ENCODE measurements around the gene LIM2. TPM values are rescaled to one million over a fixed set of nuclear protein-coding genes. Genes with fewer than 3 reads are reported as not detected.

The LIM2 gene
- total RNA-seq, 1 donor from 2014 or later: not detected

DNA sequence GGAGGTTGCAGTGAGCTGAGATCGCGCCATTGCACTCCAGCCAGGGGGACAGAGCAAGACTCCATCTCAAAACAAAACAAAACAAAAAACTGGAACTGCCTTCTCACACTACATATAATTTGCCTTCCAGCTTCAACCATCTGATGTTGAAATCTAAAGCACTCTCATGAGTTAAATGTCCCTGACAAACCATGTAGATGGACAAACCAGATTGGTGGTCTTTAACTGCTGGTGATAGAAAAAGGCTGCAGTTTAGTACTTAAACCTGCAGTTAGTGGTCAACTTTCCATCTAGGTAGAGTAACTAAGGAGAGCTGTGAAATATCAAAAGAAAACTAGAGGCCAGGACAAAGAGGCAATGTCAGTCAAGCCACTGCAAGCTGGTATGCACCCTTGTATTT, 8.4 kb upstream of the LIM2 start:
- DNase-seq: no peak

- DNase-seq: peak; percentile 98
These were observed 6.5 kb upstream of the LIM2 start for GRCh38 chr19:51394050-51394836.

- DNase-seq: no peak
These were observed 4.9 kb upstream of the LIM2 start for GRCh38 chr19:51392701-51393100.

DNA sequence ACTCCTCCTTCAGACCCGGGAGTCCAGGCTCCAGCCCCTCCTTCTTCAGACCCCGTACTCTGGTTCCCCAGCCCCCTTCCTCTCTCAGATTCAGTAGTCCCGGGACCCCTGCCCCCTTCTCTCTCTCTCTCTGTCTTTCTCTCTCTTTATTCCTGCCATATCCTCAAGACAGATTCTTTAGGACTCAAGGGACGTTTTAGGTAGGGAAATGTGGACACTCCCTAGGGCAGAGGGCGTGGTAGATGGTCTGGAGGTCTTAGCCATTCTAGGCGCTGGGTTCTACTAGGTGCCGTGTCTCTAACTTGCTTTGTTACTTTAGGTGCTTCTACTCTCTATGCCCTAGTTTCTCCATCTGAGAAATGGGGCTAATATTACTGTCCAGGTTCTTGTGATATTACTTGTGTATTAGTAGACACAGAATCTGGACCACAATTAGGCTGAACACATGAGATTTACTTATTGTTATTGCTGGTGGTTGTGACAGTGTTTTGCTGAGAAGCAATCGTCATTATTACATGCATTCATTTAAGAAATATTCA, 3.4 kb upstream of the LIM2 start:
- no peak for DNase-seq

DNA sequence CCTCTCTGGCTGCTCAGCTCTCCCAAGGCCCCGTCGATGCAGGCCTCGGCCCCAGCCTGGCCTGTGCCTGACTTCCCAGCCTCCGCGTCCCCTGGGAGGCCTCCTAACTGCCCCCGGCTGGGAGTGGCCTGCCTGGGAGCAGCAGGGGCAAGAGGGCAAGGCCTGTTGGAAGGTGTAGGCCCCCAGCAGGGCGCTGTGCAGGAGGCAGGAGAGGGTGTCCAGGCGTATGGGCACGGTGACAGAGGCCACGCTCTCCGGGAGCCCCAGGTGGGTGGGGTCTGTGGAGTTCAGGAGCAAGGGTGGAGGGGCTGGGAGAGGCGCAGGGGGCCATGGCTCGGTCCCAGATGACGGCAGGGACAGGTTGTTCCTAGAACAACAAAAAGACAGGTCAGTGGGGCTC, 1.4 kb upstream of the LIM2 start:
- no peak for DNase-seq

GRCh38 chr19:51386882-51387520, 773 bp downstream of the LIM2 start:
- DNase-seq: no peak

DNA sequence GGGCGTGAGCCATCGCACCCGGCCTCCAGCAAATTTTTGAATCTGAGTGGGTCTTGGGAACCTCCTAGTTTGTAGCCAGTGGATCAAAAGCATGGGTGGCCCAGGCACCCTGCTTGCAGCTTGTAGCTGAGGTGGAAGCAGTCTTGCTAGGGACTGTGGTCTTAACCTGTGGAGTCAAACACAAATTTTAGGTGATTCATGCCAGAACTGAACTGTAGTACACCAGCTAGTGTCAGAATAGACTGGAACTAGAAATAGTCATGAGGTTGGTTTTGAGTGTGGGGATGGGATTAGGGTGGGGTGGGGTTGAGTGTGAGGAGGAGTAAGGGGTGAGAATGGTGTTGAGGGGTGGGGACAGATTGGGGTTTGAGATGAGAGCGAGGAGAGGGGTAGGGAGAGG, 5.8 kb downstream of the LIM2 start:
- no peak for DNase-seq

- DNase-seq: no peak
These were observed 7.4 kb downstream of the LIM2 start for GRCh38 chr19:51380379-51380778.

- no peak for DNase-seq
These were observed 10.4 kb downstream of the LIM2 start for GRCh38 chr19:51377422-51377821.

GRCh38 chr19:51375504-51376221, 12.1 kb downstream of the LIM2 start:
- DNase-seq: no peak

- DNase-seq: no peak
These were observed 14.9 kb downstream of the LIM2 start, which contains the start of gene NKG7 for GRCh38 chr19:51372649-51373504. NKG7 (minus strand) TSS chr19:51372654; CDS start chr19:51372535, 119 bp downstream.

DNA sequence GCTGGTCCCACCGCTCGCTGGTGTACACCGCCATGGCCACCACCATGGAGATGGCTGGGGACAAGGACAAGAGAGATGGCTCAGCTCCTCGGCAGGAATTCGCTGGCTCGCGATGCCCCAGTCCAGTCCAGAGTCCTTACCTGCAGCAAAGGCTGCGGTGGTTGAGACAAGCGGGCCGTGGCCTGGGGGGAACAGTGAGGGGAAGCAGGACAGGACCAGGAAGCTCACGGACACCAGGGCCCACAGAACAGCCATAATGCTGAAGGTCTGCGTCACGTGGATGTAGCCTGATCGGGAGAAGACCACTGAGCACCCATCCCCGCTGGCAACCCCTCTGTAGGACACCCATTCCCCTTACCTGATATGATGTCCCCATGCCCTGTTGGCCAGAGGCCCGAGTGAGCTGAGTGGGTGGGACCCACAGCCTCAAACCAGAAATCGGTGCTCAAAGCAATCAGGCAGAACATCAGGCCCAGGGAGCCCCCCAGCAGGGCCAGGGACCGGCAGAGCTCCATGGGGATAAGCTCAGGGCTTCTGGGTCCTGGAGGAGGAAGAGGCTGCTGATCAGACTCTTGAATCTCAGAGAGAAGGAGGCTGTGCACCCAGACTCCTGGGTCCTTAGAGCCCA, 15.6 kb downstream of the LIM2 start:
- DNase-seq: no peak

GRCh38 chr19:51371186-51371690, 16.5 kb downstream of the LIM2 start:
- DNase-seq: no peak

DNA sequence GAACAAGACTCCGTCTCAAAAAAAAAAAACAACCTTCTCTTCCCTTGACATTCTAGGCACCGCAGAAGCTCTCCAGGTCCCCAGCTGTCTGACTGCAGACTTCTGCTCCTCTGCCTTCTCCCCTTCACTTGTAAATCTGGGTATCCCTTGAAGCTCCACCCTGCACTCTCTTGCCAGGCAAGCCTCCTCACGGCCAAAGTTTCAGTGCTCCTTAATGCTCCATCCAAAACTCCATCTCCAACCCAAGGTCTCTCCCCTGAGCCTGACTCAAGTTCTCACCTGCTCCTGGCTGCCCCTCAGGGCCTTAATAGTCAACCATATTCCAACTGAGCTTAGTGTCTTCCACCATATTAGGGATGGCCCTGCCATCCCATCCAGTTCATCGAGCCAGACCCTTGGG, 17.5 kb downstream of the LIM2 start:
- DNase-seq: no peak

- no peak for DNase-seq
These were observed 19.1 kb downstream of the LIM2 start, which contains the start of gene CLDND2 for GRCh38 chr19:51368366-51369282. CLDND2 (minus strand) TSS chr19:51369003; CDS start chr19:51368577, 426 bp downstream.

DNA sequence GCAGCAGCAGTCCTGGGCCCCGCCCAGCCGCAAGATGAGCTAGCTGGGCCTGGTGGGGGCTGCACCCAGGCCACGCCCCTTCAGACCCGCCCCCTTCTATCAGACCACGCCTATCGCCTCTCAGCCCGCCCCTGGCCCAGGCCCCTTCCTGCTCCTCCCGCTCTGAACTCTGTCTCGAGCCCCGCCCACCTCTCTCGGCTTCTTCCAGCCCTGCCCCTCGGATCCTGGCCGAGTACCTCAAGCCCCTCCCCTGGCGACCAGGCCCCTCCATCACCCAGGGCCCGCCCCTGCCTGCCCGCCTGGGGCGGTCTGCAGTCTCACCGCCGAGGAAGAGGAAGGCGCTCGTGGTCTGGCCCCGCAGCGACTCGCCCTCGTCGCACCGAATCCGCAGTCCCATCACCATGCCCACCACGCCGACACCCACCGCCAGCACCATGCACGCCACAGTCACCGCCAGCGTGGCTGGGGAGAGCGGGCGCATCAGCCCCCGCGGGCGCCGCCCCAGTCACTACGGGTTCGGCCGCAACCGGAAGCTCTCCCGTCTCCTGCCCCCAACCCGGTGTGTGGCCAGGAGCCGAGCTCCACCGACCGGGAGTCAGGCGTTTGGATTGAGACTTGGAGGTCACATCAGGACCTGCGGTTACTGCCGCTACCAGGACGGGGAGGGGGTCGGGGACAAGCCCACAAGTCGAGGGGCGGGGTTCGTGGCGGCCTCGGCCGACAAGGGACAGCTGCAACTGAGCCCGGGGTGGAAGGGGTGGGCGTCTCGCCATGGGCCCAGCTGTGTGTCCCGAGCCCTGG, 20.0 kb downstream of the LIM2 start:
- DNase-seq: peak; percentile 97

- no peak for DNase-seq
These were observed 20.6 kb downstream of the LIM2 start for GRCh38 chr19:51367255-51367564.

DNA sequence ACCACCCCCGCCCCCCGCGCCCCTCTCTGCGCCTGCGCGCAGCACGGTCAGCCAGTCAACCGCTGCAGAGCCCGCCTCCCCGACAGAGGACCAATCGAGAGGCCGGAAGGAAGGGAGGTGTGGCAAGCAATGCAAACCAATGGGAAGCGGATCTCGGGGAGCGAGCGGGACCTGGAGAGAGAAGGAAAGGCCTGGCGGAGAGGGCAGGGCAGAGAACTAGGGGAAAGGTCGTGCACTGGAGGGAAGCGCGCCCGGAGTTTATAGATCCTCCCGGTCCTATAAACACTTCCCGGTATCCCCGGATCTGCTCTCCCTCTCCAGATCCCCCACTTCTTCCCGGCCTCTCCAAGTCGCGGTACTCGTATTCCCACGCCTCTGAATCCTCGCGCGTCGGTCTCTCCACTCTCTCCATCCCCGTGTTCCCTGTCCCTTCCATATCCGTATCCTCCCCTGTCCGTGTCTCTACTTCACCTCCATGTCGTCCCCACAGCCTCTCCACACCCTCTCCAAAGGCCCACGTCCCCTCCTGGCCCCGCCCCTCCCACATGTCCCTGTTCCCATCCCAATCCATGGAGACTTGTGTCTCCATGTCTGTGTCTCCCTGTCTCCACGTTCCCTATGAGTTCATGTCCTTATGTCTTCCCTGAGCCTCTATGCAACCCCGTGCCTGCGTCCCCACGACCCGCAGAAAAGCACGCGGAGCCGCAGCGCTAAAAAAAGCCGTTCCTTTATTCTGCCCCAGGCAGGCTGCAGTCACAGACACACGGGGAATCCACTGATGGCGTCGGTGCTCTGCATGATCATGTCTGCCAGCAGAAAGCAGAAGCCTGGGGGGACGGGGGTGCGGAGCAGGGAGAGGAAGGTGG, 21.2 kb downstream of the LIM2 start:
- peak; percentile 97 for DNase-seq

Data from skin of body (tissue), 2 donors.